ENCODE data around the gene RGS19.
A peak's percentile ranks its signal among the peaks of the same experiment; 100 is the strongest.

The RGS19 gene

GRCh38 chr20:64102647-64103354, 23.5 kb upstream of the RGS19 start:
- no peak for DNase-seq (ENCODE audit: low read depth in 2 of 2)
- H3K4me3 ChIP-seq (replicated peaks in 1 of 2; ENCODE audit: low read depth in 2 of 2, low read length in 2 of 2): no peak overlapping the region

GRCh38 chr20:64101731-64102621, 22.7 kb upstream of the RGS19 start:
- no peak for DNase-seq (ENCODE audit: low read depth in 2 of 2)
- no peak overlapping the region for H3K4me3 ChIP-seq (replicated peaks in 1 of 2; ENCODE audit: low read depth in 2 of 2, low read length in 2 of 2)
- TF ChIP-seq CTCF (IDR thresholded peaks at IDR 0.05; ENCODE audit: low read depth, low read length): peak; percentile 39

More at GRCh38 chr20:64102647-64103354, 23.5 kb upstream of the RGS19 start:
- no peak for TF ChIP-seq CTCF (IDR thresholded peaks at IDR 0.05; ENCODE audit: low read depth, low read length)

- no peak for DNase-seq (ENCODE audit: low read depth in 2 of 2)
- no peak for TF ChIP-seq CTCF (IDR thresholded peaks at IDR 0.05; ENCODE audit: low read depth, low read length)
- no peak overlapping the region for H3K4me3 ChIP-seq (replicated peaks in 1 of 2; ENCODE audit: low read depth in 2 of 2, low read length in 2 of 2)
Observed at GRCh38 chr20:64100946-64101688, 21.8 kb upstream of the RGS19 start.

- TF ChIP-seq CTCF (IDR thresholded peaks at IDR 0.05; ENCODE audit: low read depth, low read length): no peak
- no peak overlapping the region for H3K4me3 ChIP-seq (replicated peaks in 1 of 2; ENCODE audit: low read depth in 2 of 2, low read length in 2 of 2)
- DNase-seq (ENCODE audit: low read depth in 2 of 2): no peak
Observed at GRCh38 chr20:64100566-64100888, 21.2 kb upstream of the RGS19 start.

GRCh38 chr20:64099880-64100565, 20.7 kb upstream of the RGS19 start:
- TF ChIP-seq CTCF (IDR thresholded peaks at IDR 0.05; ENCODE audit: low read depth, low read length): no peak
- H3K4me3 ChIP-seq (replicated peaks in 1 of 2; ENCODE audit: low read depth in 2 of 2, low read length in 2 of 2): no peak overlapping the region
- DNase-seq (ENCODE audit: low read depth in 2 of 2): no peak

- H3K4me3 ChIP-seq (replicated peaks in 1 of 2; ENCODE audit: low read depth in 2 of 2, low read length in 2 of 2): no peak overlapping the region
- no peak for TF ChIP-seq CTCF (IDR thresholded peaks at IDR 0.05; ENCODE audit: low read depth, low read length)
- no peak for DNase-seq (ENCODE audit: low read depth in 2 of 2)
Observed at GRCh38 chr20:64099086-64099786, 19.9 kb upstream of the RGS19 start.
